Small intestine (tissue), 7 donors: ENCODE measurements around the gene AFP. TPM values are rescaled to one million over a fixed set of nuclear protein-coding genes. Genes with fewer than 3 reads are reported as not detected.
A peak's percentile ranks its signal among the peaks of the same experiment; 100 is the strongest.

Experiments used
- DNase-seq, 2 donors: peaks; one replicate each; pipeline versions ENCODE4 v3.0.0 to v3.0.0-alpha.2; 2013
- FAIRE-seq: peaks from 2 replicates; lab custom pipeline; 2012; peaks lifted over from hg19 to GRCh38; lab: Jason Lieb, UNC
- H3K27ac ChIP-seq, 3 donors: one replicate each; pipeline ENCODE4 v1.5.1; 2013; ENCODE audit warnings: low read length in 2 of 3, mild to moderate bottlenecking in 2 of 3, control low read depth in 1 of 3, inconsistent platforms in 1 of 3, low read depth in 1 of 3, moderate library complexity in 1 of 3
- H3K27me3 ChIP-seq, 3 donors: one replicate each; pipeline ENCODE4 v1.6.1; 2013; ENCODE audit warnings: low read length in 3 of 3, inconsistent platforms in 1 of 3; ENCODE audit not compliant: control insufficient read depth in 3 of 3, insufficient read depth in 3 of 3
- H3K36me3 ChIP-seq, 3 donors: one replicate each; pipeline ENCODE4 v1.6.1; 2013; ENCODE audit warnings: low read length in 3 of 3, inconsistent platforms in 1 of 3, low read depth in 1 of 3, mild to moderate bottlenecking in 1 of 3, moderate library complexity in 1 of 3; ENCODE audit not compliant: control insufficient read depth in 3 of 3, insufficient read depth in 2 of 3
- H3K4me1 ChIP-seq, 3 donors: one replicate each; pipeline ENCODE4 v1.6.1; 2013; ENCODE audit warnings: low read length in 2 of 3, inconsistent platforms in 1 of 3, low read depth in 1 of 3, mild to moderate bottlenecking in 1 of 3, moderate library complexity in 1 of 3; ENCODE audit not compliant: control insufficient read depth in 3 of 3, insufficient read depth in 2 of 3
- H3K4me3 ChIP-seq, 3 donors: one replicate each; pipeline ENCODE4 v1.5.1; 2013; ENCODE audit warnings: low read length in 3 of 3, control low read depth in 1 of 3, inconsistent platforms in 1 of 3, low read depth in 1 of 3, mild to moderate bottlenecking in 1 of 3, moderate library complexity in 1 of 3
- H3K9me3 ChIP-seq, 2 donors: one replicate each; pipeline ENCODE4 v1.6.1; 2013; ENCODE audit warnings: low read depth in 1 of 2, low read length in 1 of 2; ENCODE audit not compliant: control insufficient read depth in 2 of 2, insufficient read depth in 1 of 2
- WGBS, 3 donors: extraction: QIAGEN DNeasy Blood & Tissue Kit; methylation state at CpG; one replicate each; pipeline ENCODE4 v1.1.7; 2013; 5-methylcytosine and 5-hydroxymethylcytosine counted together
- polyA plus RNA-seq, 4 donors: library from polyadenylated mRNA; stranded (reverse) in 3 of 4; unstranded in 1 of 4; fragments of 200-250 nt in 3 of 4; fragments of 120-200 nt in 1 of 4; gene quantifications; one replicate each; pipeline versions ENCODE4 v1.2.1 to v1.2.3, GENCODE V29; 2013
- donor health status: healthy with polysubstance abuse.
- donor health status: control.
- donor health status: control.
- donor health status: Bipolar disorder and iron deficiency.
- donor health status: healthy.

Gene AFP
- polyA plus RNA-seq, 4 donors: 0.16 to 446 TPM; not detected in 2

GRCh38 chr4:73396993-73397972, 38.7 kb upstream of the AFP start:
- DNase-seq (no peak), FAIRE-seq (no peak)
- no peak overlapping the region for H3K27ac ChIP-seq
- H3K36me3 ChIP-seq: no peaks in the 10 kb centered on the region
- no peaks in the 10 kb centered on the region for H3K4me1 ChIP-seq
- no peak overlapping the region for H3K4me3 ChIP-seq
- H3K27me3 ChIP-seq: no peaks in the 10 kb centered on the region
- no peaks in the 10 kb centered on the region for H3K9me3 ChIP-seq
- 79 to 85% (median 81%) methylated on average over 5 of the region's 5 CpGs for WGBS, 3 donors

GRCh38 chr4:73401412-73401811, 34.6 kb upstream of the AFP start:
- H3K9me3 ChIP-seq: no peaks in the 10 kb centered on the region
- no peaks in the 10 kb centered on the region for H3K27me3 ChIP-seq
- DNase-seq: no peak
- H3K4me1 ChIP-seq: no peaks in the 10 kb centered on the region
- 49 to 63% (median 51%) methylated on average over 2 of the region's 2 CpGs for WGBS, 3 donors
- no peak overlapping the region for H3K4me3 ChIP-seq
- FAIRE-seq: no peak
- no peaks in the 10 kb centered on the region for H3K36me3 ChIP-seq
- no peak overlapping the region for H3K27ac ChIP-seq

- no peaks in the 10 kb centered on the region for H3K9me3 ChIP-seq
- peaks cover 0 to 5% (median 0%) of the 10 kb centered on the region in 3 donors for H3K4me1 ChIP-seq
- FAIRE-seq (no peak), DNase-seq (no peak)
- no peaks in the 10 kb centered on the region for H3K27me3 ChIP-seq
- H3K36me3 ChIP-seq: no peaks in the 10 kb centered on the region
- 73 to 79% (median 76%) methylated on average over 7 of the region's 7 CpGs for WGBS, 3 donors
- H3K4me3 ChIP-seq: no peak within 1 kb of the TSS
- no peak within 1 kb of the TSS for H3K27ac ChIP-seq
Measured at GRCh38 chr4:73404042-73404441, 32.0 kb upstream of the AFP start, which contains the start of gene ALB. TSS of gene ALB (plus strand) at chr4:73404287. CDS start at chr4:73404328, 41 bp downstream.

GRCh38 chr4:73404457-73404856, 31.6 kb upstream of the AFP start:
- DNase-seq (no peak), FAIRE-seq (no peak)
- Histone ChIP-seq H3K4me3 (no peak overlapping the region), H3K9me3 (no peaks in the 10 kb centered on the region), H3K27ac (no peak overlapping the region), H3K4me1 (peaks cover 0 to 9% (median 0%) of the 10 kb centered on the region in 3 donors), H3K36me3 (no peaks in the 10 kb centered on the region), H3K27me3 (no peaks in the 10 kb centered on the region)
- 90 to 96% (median 95%) methylated on average over 1 of the region's 1 CpG for WGBS, 3 donors

- no peak overlapping the region for H3K27ac ChIP-seq
- FAIRE-seq: no peak
- no peak overlapping the region for H3K4me3 ChIP-seq
- 89 to 100% (median 96%) methylated on average over 2 of the region's 2 CpGs for WGBS, 3 donors
- H3K36me3 ChIP-seq: no peaks in the 10 kb centered on the region
- no peaks in the 10 kb centered on the region for H3K9me3 ChIP-seq
- peaks cover 0 to 9% (median 0%) of the 10 kb centered on the region in 3 donors for H3K4me1 ChIP-seq
- DNase-seq: no peak
- no peaks in the 10 kb centered on the region for H3K27me3 ChIP-seq
Measured at GRCh38 chr4:73405138-73405537, 30.9 kb upstream of the AFP start.

- 97 to 100% (median 98%) methylated on average over 1 of the region's 1 CpG for WGBS, 3 donors
- no peak for FAIRE-seq
- Histone ChIP-seq H3K27me3 (no peaks in the 10 kb centered on the region), H3K36me3 (no peaks in the 10 kb centered on the region), H3K4me1 (peaks cover 0 to 9% (median 0%) of the 10 kb centered on the region in 3 donors), H3K4me3 (no peak overlapping the region), H3K27ac (no peak overlapping the region), H3K9me3 (no peaks in the 10 kb centered on the region)
- DNase-seq: no peak
Measured at GRCh38 chr4:73406548-73406875, 29.5 kb upstream of the AFP start.

- Histone ChIP-seq H3K27me3 (no peaks in the 10 kb centered on the region), H3K36me3 (no peaks in the 10 kb centered on the region), H3K4me3 (no peak overlapping the region), H3K9me3 (no peaks in the 10 kb centered on the region), H3K27ac (no peak overlapping the region), H3K4me1 (peaks cover 0 to 9% (median 0%) of the 10 kb centered on the region in 3 donors)
- FAIRE-seq (no peak), DNase-seq (peak in 1 of 2 donors; percentile 22)
- 84 to 98% (median 89%) methylated on average over 2 of the region's 2 CpGs for WGBS, 3 donors
Measured at GRCh38 chr4:73407227-73407673, 28.8 kb upstream of the AFP start.

- DNase-seq: no peak
- H3K4me1 ChIP-seq: peaks cover 0 to 9% (median 0%) of the 10 kb centered on the region in 3 donors
- FAIRE-seq: no peak
- H3K36me3 ChIP-seq: no peaks in the 10 kb centered on the region
- H3K4me3 ChIP-seq: no peak overlapping the region
- WGBS, 3 donors: 77 to 85% (median 85%) methylated on average over 4 of the region's 4 CpGs
- H3K27me3 ChIP-seq: no peaks in the 10 kb centered on the region
- no peaks in the 10 kb centered on the region for H3K9me3 ChIP-seq
- peak overlapping the region in 1 of 3 donors; percentile 42 for H3K27ac ChIP-seq
Measured at GRCh38 chr4:73408181-73408867, 27.7 kb upstream of the AFP start.
